Erythroblast (primary cell): Measurements from ENCODE around the gene ALKBH4.

ENCODE experiments used
- GATA1 ChIP-seq: IDR thresholded peaks from 2 replicates; pipeline ENCODE4 v1.6.1; 2011; ENCODE audit warnings: low read depth, mild to moderate bottlenecking, control low read depth, low read length, moderate library complexity
- POLR2A ChIP-seq: IDR thresholded peaks from 2 replicates; pipeline ENCODE4 v1.6.1; 2011; ENCODE audit warnings: mild to moderate bottlenecking, low read length

DNA sequence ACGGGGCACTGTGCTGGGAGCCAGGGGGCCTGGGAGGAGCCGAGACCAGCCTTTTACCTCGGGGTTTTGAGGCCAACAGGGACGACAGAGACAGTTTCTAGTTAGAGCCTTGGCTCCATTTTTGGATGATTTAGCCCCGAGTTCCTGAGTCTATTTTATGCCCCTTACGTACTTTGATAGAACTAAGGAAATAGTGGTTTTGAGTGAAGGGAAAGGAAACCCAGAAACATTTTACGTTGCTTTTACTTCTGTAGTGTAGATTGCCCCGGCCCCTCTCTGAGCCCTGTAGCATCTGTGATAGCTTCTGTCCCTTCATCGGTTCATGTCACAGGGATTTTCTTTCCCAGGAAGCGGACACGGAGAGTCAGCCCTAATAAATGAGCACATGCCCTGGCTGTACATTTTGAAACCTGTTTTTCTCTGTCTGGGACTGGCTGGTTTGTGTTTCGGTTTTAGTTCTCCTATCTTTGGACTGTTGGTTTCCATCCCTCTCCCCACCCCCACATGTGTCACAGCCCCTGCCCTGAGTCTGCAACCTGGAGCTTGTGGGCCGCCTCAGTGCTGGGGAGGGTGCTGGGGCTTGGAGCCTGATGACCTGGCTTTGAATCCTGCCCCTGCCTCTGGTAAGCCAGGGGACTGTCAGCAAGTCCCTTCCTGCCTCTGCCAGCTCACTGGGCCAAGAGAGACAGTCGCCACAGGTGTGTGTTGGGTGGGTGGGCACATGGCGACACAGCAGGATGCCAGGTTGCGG is 38.2 kb downstream of the ALKBH4 start:
- TF ChIP-seq POLR2A: peak; percentile 6
- no peak for TF ChIP-seq GATA1
